Measurements from ENCODE around the gene ANKRD10. TPM values are rescaled to one million over a fixed set of nuclear protein-coding genes. Genes with fewer than 3 reads are reported as not detected.

Gene ANKRD10
- total RNA-seq, 1 experiment from 2014 or later: 132 TPM

GRCh38 chr13:110944968-110945927, 30.4 kb upstream of the ANKRD10 start:
- no peaks in the 10 kb centered on the region for H3K4me1 ChIP-seq
- no TSS peak for BruUV-seq (replicated peaks)
- H3K4me1 Mint-ChIP-seq (ENCODE audit: low read depth, unreplicated experiment): no peaks in the 10 kb centered on the region
- H3K36me3 Mint-ChIP-seq (ENCODE audit: insufficient read depth, unreplicated experiment): no peaks in the 10 kb centered on the region
- no peaks in the 10 kb centered on the region for H3K9me3 ChIP-seq
- no peak overlapping the region for H3K27ac Mint-ChIP-seq (ENCODE audit: unreplicated experiment)
- ChIA-PET CTCF (interaction anchor here (0.9 kb wide), 1 partner anchor 104 kb away, joined by 3 read pairs; no protein-coding TSS in a partner anchor), POLR2A (no interaction called here)
- TF ChIP-seq, protein P1, sequence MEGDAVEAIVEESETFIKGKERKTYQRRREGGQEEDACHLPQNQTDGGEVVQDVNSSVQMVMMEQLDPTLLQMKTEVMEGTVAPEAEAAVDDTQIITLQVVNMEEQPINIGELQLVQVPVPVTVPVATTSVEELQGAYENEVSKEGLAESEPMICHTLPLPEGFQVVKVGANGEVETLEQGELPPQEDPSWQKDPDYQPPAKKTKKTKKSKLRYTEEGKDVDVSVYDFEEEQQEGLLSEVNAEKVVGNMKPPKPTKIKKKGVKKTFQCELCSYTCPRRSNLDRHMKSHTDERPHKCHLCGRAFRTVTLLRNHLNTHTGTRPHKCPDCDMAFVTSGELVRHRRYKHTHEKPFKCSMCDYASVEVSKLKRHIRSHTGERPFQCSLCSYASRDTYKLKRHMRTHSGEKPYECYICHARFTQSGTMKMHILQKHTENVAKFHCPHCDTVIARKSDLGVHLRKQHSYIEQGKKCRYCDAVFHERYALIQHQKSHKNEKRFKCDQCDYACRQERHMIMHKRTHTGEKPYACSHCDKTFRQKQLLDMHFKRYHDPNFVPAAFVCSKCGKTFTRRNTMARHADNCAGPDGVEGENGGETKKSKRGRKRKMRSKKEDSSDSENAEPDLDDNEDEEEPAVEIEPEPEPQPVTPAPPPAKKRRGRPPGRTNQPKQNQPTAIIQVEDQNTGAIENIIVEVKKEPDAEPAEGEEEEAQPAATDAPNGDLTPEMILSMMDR (IDR thresholded peaks at IDR 0.05; ENCODE audit: insufficient read depth in 1 of 2, low read depth in 1 of 2, low read length in 1 of 2, severe bottlenecking in 1 of 2, unreplicated experiment in 1 of 2): no peak
- H3K4me3 Mint-ChIP-seq (ENCODE audit: unreplicated experiment): no peak overlapping the region
- DNase-seq: no peak
- H3K27me3 Mint-ChIP-seq (ENCODE audit: insufficient read depth, unreplicated experiment): no peaks in the 10 kb centered on the region
- no peaks in the 10 kb centered on the region for H3K36me3 ChIP-seq (ENCODE audit: control insufficient read depth, insufficient read depth, low read length)
- intact Hi-C loops (cut with micrococcal nuclease; ENCODE audit: unreplicated experiment): loop anchor here (1.0 to 2.0 kb wide), 2 partner anchors 105 to 278 kb away; no protein-coding TSS in a partner anchor
- H3K27me3 ChIP-seq (replicated peaks; ENCODE audit: control insufficient read depth, insufficient read depth, low read length): no peaks in the 10 kb centered on the region; the same call in 1 of the 2 replicates
- H3K9me3 Mint-ChIP-seq (ENCODE audit: unreplicated experiment): no peaks in the 10 kb centered on the region
- no peak overlapping the region for H3K4me3 ChIP-seq (ENCODE audit: low read depth, low read length)

GRCh38 chr13:110944121-110944967, 29.5 kb upstream of the ANKRD10 start:
- Mint-ChIP-seq H3K27me3 (ENCODE audit: insufficient read depth, unreplicated experiment) (no peaks in the 10 kb centered on the region), H3K9me3 (ENCODE audit: unreplicated experiment) (no peaks in the 10 kb centered on the region), H3K27ac (ENCODE audit: unreplicated experiment) (no peak overlapping the region), H3K36me3 (ENCODE audit: insufficient read depth, unreplicated experiment) (no peaks in the 10 kb centered on the region), H3K4me3 (ENCODE audit: unreplicated experiment) (no peak overlapping the region), H3K4me1 (ENCODE audit: low read depth, unreplicated experiment) (no peaks in the 10 kb centered on the region)
- CTCF ChIA-PET: interaction anchor here (0.9 kb wide), 1 partner anchor 105 kb away, joined by 3 read pairs; no protein-coding TSS in a partner anchor
- no TSS peak for BruUV-seq (replicated peaks)
- H3K9me3 ChIP-seq: no peaks in the 10 kb centered on the region
- H3K4me3 ChIP-seq (ENCODE audit: low read depth, low read length): no peak overlapping the region
- POLR2A ChIA-PET: no interaction called here
- H3K36me3 ChIP-seq (ENCODE audit: control insufficient read depth, insufficient read depth, low read length): no peaks in the 10 kb centered on the region
- DNase-seq: peak; percentile 59 to 66
- no peaks in the 10 kb centered on the region for H3K4me1 ChIP-seq
- TF ChIP-seq, protein P1 (IDR thresholded peaks at IDR 0.05; ENCODE audit: insufficient read depth in 1 of 2, low read depth in 1 of 2, low read length in 1 of 2, severe bottlenecking in 1 of 2, unreplicated experiment in 1 of 2): peak; percentile 73 to 85
- H3K27me3 ChIP-seq (replicated peaks; ENCODE audit: control insufficient read depth, insufficient read depth, low read length): no peaks in the 10 kb centered on the region; the same call in 1 of the 2 replicates
- intact Hi-C loops (cut with micrococcal nuclease; ENCODE audit: unreplicated experiment): loop anchor here (1.0 to 2.0 kb wide), 2 partner anchors 106 to 278 kb away; no protein-coding TSS in a partner anchor
